ENCODE data around the gene HMGCS2.
A peak's percentile ranks its signal among the peaks of the same experiment; 100 is the strongest.
"Not testable (repeated sequence)": the region's sequence is repeated elsewhere in the genome, so short reads cannot be mapped to it uniquely, and the experiment has no call there.

HMGCS2 gene

DNA sequence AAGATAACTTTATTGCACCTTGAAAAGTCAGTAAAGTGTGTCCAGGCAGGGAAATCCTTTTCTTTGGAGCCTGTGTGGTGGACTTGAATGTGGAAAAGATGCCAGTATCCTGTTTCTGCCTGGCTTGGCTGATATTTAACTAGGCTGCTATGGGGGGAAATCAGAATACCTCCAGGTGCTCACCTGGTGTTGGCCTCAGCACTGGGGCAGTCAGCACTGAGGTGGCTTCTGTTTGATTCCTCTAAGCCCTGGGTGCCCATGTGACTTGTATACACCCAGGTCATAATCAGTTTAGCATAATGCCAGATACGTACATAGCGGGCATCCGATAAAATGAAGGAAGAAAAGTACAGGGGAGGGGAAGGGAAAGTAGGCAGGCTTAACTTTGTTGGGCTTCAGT is 49.7 kb downstream of the HMGCS2 start:
- no peak overlapping the region for H3K4me3 ChIP-seq (ENCODE audit: low read depth in 1 of 2, low read length in 2 of 2)
- peaks cover 0 to 3% of the 10 kb centered on the region in 2 donors for H3K36me3 ChIP-seq (ENCODE audit: control insufficient read depth in 1 of 2, insufficient read depth in 2 of 2, low read length in 2 of 2)
- H3K27me3 ChIP-seq (ENCODE audit: control insufficient read depth in 1 of 2, insufficient read depth in 2 of 2, low read length in 2 of 2), result no peaks in the 10 kb centered on the region
- peaks cover 0 to 20% of the 10 kb centered on the region in 2 donors for H3K4me1 ChIP-seq (ENCODE audit: control insufficient read depth in 1 of 2, insufficient read depth in 2 of 2, low read length in 2 of 2)
- H3K9me3 ChIP-seq (ENCODE audit: control insufficient read depth in 1 of 2, low read length in 2 of 2), result no peaks in the 10 kb centered on the region
- no peak overlapping the region for H3K27ac ChIP-seq (ENCODE audit: low read depth, low read length)
- no peak overlapping the region for H3K9ac ChIP-seq (ENCODE audit: low read depth in 1 of 2, low read length in 2 of 2)

GRCh38 chr1:119718409-119718808 is 50.3 kb downstream of the HMGCS2 start:
- no peak overlapping the region for H3K4me3 ChIP-seq (ENCODE audit: low read depth in 1 of 2, low read length in 2 of 2)
- H3K9me3 ChIP-seq (ENCODE audit: control insufficient read depth in 1 of 2, low read length in 2 of 2), result no peaks in the 10 kb centered on the region
- peaks cover 0 to 20% of the 10 kb centered on the region in 2 donors for H3K4me1 ChIP-seq (ENCODE audit: control insufficient read depth in 1 of 2, insufficient read depth in 2 of 2, low read length in 2 of 2)
- no peaks in the 10 kb centered on the region for H3K27me3 ChIP-seq (ENCODE audit: control insufficient read depth in 1 of 2, insufficient read depth in 2 of 2, low read length in 2 of 2)
- H3K9ac ChIP-seq (ENCODE audit: low read depth in 1 of 2, low read length in 2 of 2), result no peak overlapping the region
- no peak overlapping the region for H3K27ac ChIP-seq (ENCODE audit: low read depth, low read length)
- peaks cover 0 to 3% of the 10 kb centered on the region in 2 donors for H3K36me3 ChIP-seq (ENCODE audit: control insufficient read depth in 1 of 2, insufficient read depth in 2 of 2, low read length in 2 of 2)

DNA sequence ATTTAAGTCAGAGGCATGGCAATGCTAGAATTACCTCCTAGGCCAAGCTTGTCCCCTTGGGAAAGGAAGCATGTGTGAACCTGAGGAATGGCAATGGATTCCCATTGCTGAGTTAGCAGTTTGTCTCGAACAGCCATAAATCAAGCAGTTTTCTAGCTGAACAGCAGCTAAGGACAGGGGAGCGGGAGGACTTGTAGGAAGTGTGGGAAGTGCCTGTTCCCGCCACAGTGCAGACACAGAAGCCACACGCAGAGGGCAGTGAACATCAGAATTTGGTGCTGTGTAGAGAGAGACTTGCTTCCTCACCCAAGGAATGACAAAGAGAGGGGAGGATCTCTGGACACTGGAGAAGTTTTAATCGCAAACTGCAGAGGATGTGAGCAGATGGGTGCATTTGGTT is 53.2 kb downstream of the HMGCS2 start:
- Histone ChIP-seq H3K9me3 (ENCODE audit: control insufficient read depth in 1 of 2, low read length in 2 of 2) (no peaks in the 10 kb centered on the region), H3K27ac (ENCODE audit: low read depth, low read length) (no peak overlapping the region), H3K36me3 (ENCODE audit: control insufficient read depth in 1 of 2, insufficient read depth in 2 of 2, low read length in 2 of 2) (no peaks in the 10 kb centered on the region), H3K4me3 (ENCODE audit: low read depth in 1 of 2, low read length in 2 of 2) (no peak overlapping the region), H3K27me3 (ENCODE audit: control insufficient read depth in 1 of 2, insufficient read depth in 2 of 2, low read length in 2 of 2) (peaks cover 4 to 5% of the 10 kb centered on the region in 2 donors), H3K9ac (ENCODE audit: low read depth in 1 of 2, low read length in 2 of 2) (no peak overlapping the region), H3K4me1 (ENCODE audit: control insufficient read depth in 1 of 2, insufficient read depth in 2 of 2, low read length in 2 of 2) (peaks cover 10% of the 10 kb centered on the region in 2 donors)

DNA sequence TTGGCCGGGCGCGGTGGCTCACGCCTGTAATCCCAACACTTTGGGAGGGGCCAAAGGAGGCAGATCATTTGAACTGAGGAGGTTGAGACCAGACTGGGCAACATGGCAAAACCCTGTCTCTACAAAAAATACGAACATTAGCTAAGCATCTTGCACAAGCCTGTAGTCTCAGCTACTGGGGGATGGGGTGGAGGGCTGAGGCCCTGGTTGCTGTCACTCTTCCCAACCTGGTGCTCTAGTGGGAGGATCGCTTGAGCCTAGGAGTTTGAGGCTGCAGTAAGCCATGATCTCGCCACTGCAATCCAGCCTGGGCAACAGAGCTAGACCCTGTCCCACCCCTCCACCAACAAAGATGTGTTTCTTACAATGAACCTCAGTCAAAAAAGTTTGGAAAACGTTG is 54.1 kb downstream of the HMGCS2 start:
- no peaks in the 10 kb centered on the region for H3K36me3 ChIP-seq (ENCODE audit: control insufficient read depth in 1 of 2, insufficient read depth in 2 of 2, low read length in 2 of 2)
- H3K9me3 ChIP-seq (ENCODE audit: control insufficient read depth in 1 of 2, low read length in 2 of 2), result no peaks in the 10 kb centered on the region
- H3K27me3 ChIP-seq (ENCODE audit: control insufficient read depth in 1 of 2, insufficient read depth in 2 of 2, low read length in 2 of 2), result peaks cover 4 to 5% of the 10 kb centered on the region in 2 donors
- H3K4me1 ChIP-seq (ENCODE audit: control insufficient read depth in 1 of 2, insufficient read depth in 2 of 2, low read length in 2 of 2), result peaks cover 10% of the 10 kb centered on the region in 2 donors
- H3K27ac ChIP-seq (ENCODE audit: low read depth, low read length), result no peak overlapping the region
- H3K4me3 ChIP-seq (ENCODE audit: low read depth in 1 of 2, low read length in 2 of 2), result no peak overlapping the region
- no peak overlapping the region for H3K9ac ChIP-seq (ENCODE audit: low read depth in 1 of 2, low read length in 2 of 2)

DNA sequence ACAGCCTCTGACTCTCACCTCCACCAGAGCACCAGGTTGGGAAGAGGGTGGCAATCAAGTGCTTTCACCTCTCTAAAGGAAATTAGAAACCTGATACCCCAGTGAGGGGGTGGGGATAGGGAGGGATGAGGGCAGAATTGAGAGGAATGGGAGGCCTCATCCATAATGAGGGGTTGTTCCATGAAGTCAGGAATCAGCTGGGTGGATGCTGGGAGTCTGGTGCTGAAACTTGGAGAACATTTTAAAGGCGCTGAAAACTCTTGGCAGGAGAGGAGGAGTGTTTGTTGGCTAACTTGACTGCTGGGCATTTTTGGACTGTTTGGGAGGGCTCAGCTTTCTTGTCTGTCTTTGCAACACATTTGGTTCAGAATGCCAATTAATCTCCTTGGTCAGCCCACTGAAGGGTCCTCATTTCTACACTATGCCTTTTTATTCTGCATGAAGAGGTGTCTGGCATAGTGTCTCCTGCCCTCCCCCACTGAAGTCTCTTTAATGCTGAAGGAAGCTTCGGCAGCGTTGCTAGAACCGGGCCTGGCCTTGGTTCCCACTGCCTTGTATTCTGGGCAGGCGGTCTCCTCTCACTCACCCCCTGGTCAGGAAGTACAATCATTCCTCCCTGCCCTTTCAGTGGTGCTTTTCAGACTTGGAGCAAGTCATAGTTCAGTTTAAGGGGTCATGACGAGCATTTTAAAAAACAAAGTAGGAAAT is 54.8 kb downstream of the HMGCS2 start:
- H3K9me3 ChIP-seq (ENCODE audit: control insufficient read depth in 1 of 2, low read length in 2 of 2), result no peaks in the 10 kb centered on the region
- H3K4me3 ChIP-seq (ENCODE audit: low read depth in 1 of 2, low read length in 2 of 2), result no peak overlapping the region
- H3K27me3 ChIP-seq (ENCODE audit: control insufficient read depth in 1 of 2, insufficient read depth in 2 of 2, low read length in 2 of 2), result peaks cover 4 to 5% of the 10 kb centered on the region in 2 donors
- no peaks in the 10 kb centered on the region for H3K36me3 ChIP-seq (ENCODE audit: control insufficient read depth in 1 of 2, insufficient read depth in 2 of 2, low read length in 2 of 2)
- H3K9ac ChIP-seq (ENCODE audit: low read depth in 1 of 2, low read length in 2 of 2), result no peak overlapping the region
- peaks cover 4 to 10% of the 10 kb centered on the region in 2 donors for H3K4me1 ChIP-seq (ENCODE audit: control insufficient read depth in 1 of 2, insufficient read depth in 2 of 2, low read length in 2 of 2)
- H3K27ac ChIP-seq (ENCODE audit: low read depth, low read length), result no peak overlapping the region

- H3K9ac ChIP-seq (ENCODE audit: low read depth in 1 of 2, low read length in 2 of 2), result no peak overlapping the region
- peaks cover 4 to 5% of the 10 kb centered on the region in 2 donors for H3K27me3 ChIP-seq (ENCODE audit: control insufficient read depth in 1 of 2, insufficient read depth in 2 of 2, low read length in 2 of 2)
- H3K4me3 ChIP-seq (ENCODE audit: low read depth in 1 of 2, low read length in 2 of 2), result peak overlapping the region in 1 of 2 donors; percentile 57
- H3K27ac ChIP-seq (ENCODE audit: low read depth, low read length), result peak overlapping the region; percentile 27
- H3K4me1 ChIP-seq (ENCODE audit: control insufficient read depth in 1 of 2, insufficient read depth in 2 of 2, low read length in 2 of 2), result peaks cover 0 to 10% of the 10 kb centered on the region in 2 donors
- H3K36me3 ChIP-seq (ENCODE audit: control insufficient read depth in 1 of 2, insufficient read depth in 2 of 2, low read length in 2 of 2), result no peaks in the 10 kb centered on the region
- H3K9me3 ChIP-seq (ENCODE audit: control insufficient read depth in 1 of 2, low read length in 2 of 2), result no peaks in the 10 kb centered on the region
Measured at GRCh38 chr1:119713039-119713748, 55.5 kb downstream of the HMGCS2 start.

- H3K36me3 ChIP-seq (ENCODE audit: control insufficient read depth in 1 of 2, insufficient read depth in 2 of 2, low read length in 2 of 2), result no peaks in the 10 kb centered on the region
- H3K27ac ChIP-seq (ENCODE audit: low read depth, low read length), result no peak overlapping the region
- H3K4me3 ChIP-seq (ENCODE audit: low read depth in 1 of 2, low read length in 2 of 2), result peak overlapping the region; percentile 64 to 88
- peaks cover 0 to 10% of the 10 kb centered on the region in 2 donors for H3K4me1 ChIP-seq (ENCODE audit: control insufficient read depth in 1 of 2, insufficient read depth in 2 of 2, low read length in 2 of 2)
- no peaks in the 10 kb centered on the region for H3K9me3 ChIP-seq (ENCODE audit: control insufficient read depth in 1 of 2, low read length in 2 of 2)
- H3K9ac ChIP-seq (ENCODE audit: low read depth in 1 of 2, low read length in 2 of 2), result peak overlapping the region; percentile 8 to 34
- peaks cover 4 to 5% of the 10 kb centered on the region in 2 donors for H3K27me3 ChIP-seq (ENCODE audit: control insufficient read depth in 1 of 2, insufficient read depth in 2 of 2, low read length in 2 of 2)
Measured at GRCh38 chr1:119712342-119713038, 56.2 kb downstream of the HMGCS2 start.

DNA sequence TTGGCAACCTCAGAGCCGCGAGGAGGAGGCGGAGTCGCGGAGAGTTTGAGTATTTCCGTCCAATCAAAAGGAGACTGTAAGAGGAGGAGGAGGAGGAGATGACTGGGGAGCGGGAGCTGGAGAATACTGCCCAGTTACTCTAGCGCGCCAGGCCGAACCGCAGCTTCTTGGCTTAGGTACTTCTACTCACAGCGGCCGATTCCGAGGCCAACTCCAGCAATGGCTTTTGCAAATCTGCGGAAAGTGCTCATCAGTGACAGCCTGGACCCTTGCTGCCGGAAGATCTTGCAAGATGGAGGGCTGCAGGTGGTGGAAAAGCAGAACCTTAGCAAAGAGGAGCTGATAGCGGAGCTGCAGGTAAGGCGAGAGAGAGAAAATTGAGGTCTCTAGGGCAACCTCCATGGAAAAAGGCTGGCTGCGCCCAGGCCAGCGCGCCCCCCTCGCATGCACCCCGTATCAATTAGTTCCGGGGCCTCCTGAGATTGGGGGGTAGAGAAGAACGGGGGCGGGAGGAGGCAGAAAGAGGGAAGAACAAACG is 56.8 kb downstream of the HMGCS2 start, which contains the start of gene PHGDH:
Gene PHGDH (plus strand): TSS at position 131 of the 538 bp plus-strand sequence. CDS start 89 bp downstream, at position 220.
- no peaks in the 10 kb centered on the region for H3K9me3 ChIP-seq (ENCODE audit: control insufficient read depth in 1 of 2, low read length in 2 of 2)
- H3K27ac ChIP-seq (ENCODE audit: low read depth, low read length), result no peak within 1 kb of the TSS
- peaks cover 0 to 10% of the 10 kb centered on the region in 2 donors for H3K4me1 ChIP-seq (ENCODE audit: control insufficient read depth in 1 of 2, insufficient read depth in 2 of 2, low read length in 2 of 2)
- peaks cover 4 to 5% of the 10 kb centered on the region in 2 donors for H3K27me3 ChIP-seq (ENCODE audit: control insufficient read depth in 1 of 2, insufficient read depth in 2 of 2, low read length in 2 of 2)
- H3K9ac ChIP-seq (ENCODE audit: low read depth in 1 of 2, low read length in 2 of 2), result peak within 1 kb of the TSS; percentile 8 to 34
- no peaks in the 10 kb centered on the region for H3K36me3 ChIP-seq (ENCODE audit: control insufficient read depth in 1 of 2, insufficient read depth in 2 of 2, low read length in 2 of 2)
- H3K4me3 ChIP-seq (ENCODE audit: low read depth in 1 of 2, low read length in 2 of 2), result peak within 1 kb of the TSS; percentile 64 to 88

- not testable (repeated sequence) for H3K36me3 ChIP-seq (ENCODE audit: control insufficient read depth in 1 of 2, insufficient read depth in 2 of 2, low read length in 2 of 2); H3K27ac ChIP-seq (ENCODE audit: low read depth, low read length); H3K9ac ChIP-seq (ENCODE audit: low read depth in 1 of 2, low read length in 2 of 2); H3K9me3 ChIP-seq (ENCODE audit: control insufficient read depth in 1 of 2, low read length in 2 of 2); H3K27me3 ChIP-seq (ENCODE audit: control insufficient read depth in 1 of 2, insufficient read depth in 2 of 2, low read length in 2 of 2)
- peaks cover 0 to 10% of the 10 kb centered on the region in 2 donors for H3K4me1 ChIP-seq (ENCODE audit: control insufficient read depth in 1 of 2, insufficient read depth in 2 of 2, low read length in 2 of 2)
- peak overlapping the region; percentile 64 to 88 for H3K4me3 ChIP-seq (ENCODE audit: low read depth in 1 of 2, low read length in 2 of 2)
Measured at GRCh38 chr1:119711356-119711803, 57.3 kb downstream of the HMGCS2 start.
